GM18907 (cell line): ENCODE data around the gene ZFR.
"Not testable (repeated sequence)": the region's sequence is repeated elsewhere in the genome, so short reads cannot be mapped to it uniquely, and the experiment has no call there.

Experiments
- ATAC-seq: cut with Tn5 transposase; IDR thresholded peaks from one replicate; pipeline ENCODE4 v1.9.1; 2021; ENCODE audit warnings: mild to moderate bottlenecking, moderate library complexity; ENCODE audit not compliant: unreplicated experiment

ZFR gene

GRCh38 chr5:32367271-32367670 lies 77.3 kb downstream of the ZFR start:
- ATAC-seq: not testable (repeated sequence)

- ATAC-seq: no peak
Observed at GRCh38 chr5:32365623-32366022, 78.9 kb downstream of the ZFR start.

- no peak for ATAC-seq
Observed at GRCh38 chr5:32363030-32363429, 81.5 kb downstream of the ZFR start.

- no peak for ATAC-seq
Observed at GRCh38 chr5:32362527-32362926, 82.0 kb downstream of the ZFR start.

- ATAC-seq: no peak
Observed at GRCh38 chr5:32360906-32361305, 83.6 kb downstream of the ZFR start.

GRCh38 chr5:32358611-32359010 lies 85.9 kb downstream of the ZFR start:
- no peak for ATAC-seq

GRCh38 chr5:32357658-32358057 lies 86.9 kb downstream of the ZFR start:
- no peak for ATAC-seq

- ATAC-seq: no peak
Observed at GRCh38 chr5:32355686-32356085, 88.9 kb downstream of the ZFR start.

GRCh38 chr5:32353420-32353819 lies 91.1 kb downstream of the ZFR start:
- no peak for ATAC-seq

- ATAC-seq: no peak
Observed at GRCh38 chr5:32352685-32353084, 91.9 kb downstream of the ZFR start.

- no peak for ATAC-seq
Observed at GRCh38 chr5:32346869-32347268, 97.7 kb downstream of the ZFR start.

GRCh38 chr5:32343058-32343672 lies 101.4 kb downstream of the ZFR start:
- ATAC-seq: no peak

- ATAC-seq: no peak
Observed at GRCh38 chr5:32342656-32343055, 101.9 kb downstream of the ZFR start.

GRCh38 chr5:32339878-32340277 lies 104.7 kb downstream of the ZFR start:
- no peak for ATAC-seq

- no peak for ATAC-seq
Observed at GRCh38 chr5:32339198-32339597, 105.3 kb downstream of the ZFR start.

- no peak for ATAC-seq
Observed at GRCh38 chr5:32332966-32333365, 111.6 kb downstream of the ZFR start.

- no peak for ATAC-seq
Observed at GRCh38 chr5:32332361-32332760, 112.2 kb downstream of the ZFR start.

- no peak for ATAC-seq
Observed at GRCh38 chr5:32331935-32332274, 112.6 kb downstream of the ZFR start.

- no peak for ATAC-seq
Observed at GRCh38 chr5:32331217-32331934, 113.2 kb downstream of the ZFR start.

- no peak for ATAC-seq
Observed at GRCh38 chr5:32330126-32330971, 114.2 kb downstream of the ZFR start.

GRCh38 chr5:32329395-32329834 lies 115.1 kb downstream of the ZFR start:
- peak; percentile 84 for ATAC-seq

- ATAC-seq: no peak
Observed at GRCh38 chr5:32326216-32326772, 118.2 kb downstream of the ZFR start.
